Stomach (tissue), 4 donors: ENCODE measurements around the gene NR1I3.

Source experiments
- CTCF ChIP-seq, 7 experiments: fragments of 450-650 bp in 4 of 7; fragments of 200-600 bp in 3 of 7; sonication (generic) in 3 of 7; IDR thresholded peaks; one replicate each; pipeline ENCODE4 v1.5.1; 2016 to 2019; ENCODE audit warnings: antibody characterized with exemption in 7 of 7, control low read depth in 2 of 7, mild to moderate bottlenecking in 1 of 7
- POLR2A ChIP-seq, 4 donors: fragments of 450-650 bp; IDR thresholded peaks; one replicate each; pipeline ENCODE4 v1.6.1; 2016; ENCODE audit warnings: antibody characterized with exemption in 4 of 4, control low read depth in 2 of 4, mild to moderate bottlenecking in 1 of 4, moderate library complexity in 1 of 4
- POLR2AphosphoS5 ChIP-seq, 3 donors: sonication (generic); formaldehyde crosslinking; IDR thresholded peaks; one replicate each; pipeline ENCODE4 v1.6.1; 2016; ENCODE audit warnings: antibody characterized with exemption in 3 of 3

- TF ChIP-seq CTCF (IDR thresholded peaks at IDR 0.05), result no peak
- TF ChIP-seq POLR2AphosphoS5 (IDR thresholded peaks at IDR 0.05), result no peak
- TF ChIP-seq POLR2A (IDR thresholded peaks at IDR 0.05), result no peak
Observed at GRCh38 chr1:161206411-161207140, 31.4 kb downstream of the NR1I3 start.
